ENCODE results near the gene ZNF407. TPM values are rescaled to one million over a fixed set of nuclear protein-coding genes. Genes with fewer than 3 reads are reported as not detected.

The ZNF407 gene
- total RNA-seq, 1 donor from 2014 or later = 14.7 TPM

GRCh38 chr18:74957588-74958224 is 360.0 kb downstream of the ZNF407 start:
- Mint-ChIP-seq H3K9me3 (no peaks in the 10 kb centered on the region), H3K27ac (no peak overlapping the region), H3K4me3 (no peak overlapping the region), H3K27me3 (no peaks in the 10 kb centered on the region), H3K4me1 (ENCODE audit: unreplicated experiment) (no peaks in the 10 kb centered on the region), H3K36me3 (peaks cover 3% of the 10 kb centered on the region)
- TF ChIP-seq CTCF (conservative IDR thresholded peaks at IDR 0.05) = no peak
- DNase-seq (ENCODE audit: extremely low spot score, unreplicated experiment) = no peak

GRCh38 chr18:74959216-74959615 is 361.5 kb downstream of the ZNF407 start:
- no peak for DNase-seq (ENCODE audit: extremely low spot score, unreplicated experiment)
- no peak for TF ChIP-seq CTCF (conservative IDR thresholded peaks at IDR 0.05)
- no peaks in the 10 kb centered on the region for H3K4me1 Mint-ChIP-seq (ENCODE audit: unreplicated experiment)
- no peaks in the 10 kb centered on the region for H3K9me3 Mint-ChIP-seq
- no peaks in the 10 kb centered on the region for H3K27me3 Mint-ChIP-seq
- peaks cover 6% of the 10 kb centered on the region for H3K36me3 Mint-ChIP-seq
- H3K4me3 Mint-ChIP-seq = no peak overlapping the region
- no peak overlapping the region for H3K27ac Mint-ChIP-seq

DNA sequence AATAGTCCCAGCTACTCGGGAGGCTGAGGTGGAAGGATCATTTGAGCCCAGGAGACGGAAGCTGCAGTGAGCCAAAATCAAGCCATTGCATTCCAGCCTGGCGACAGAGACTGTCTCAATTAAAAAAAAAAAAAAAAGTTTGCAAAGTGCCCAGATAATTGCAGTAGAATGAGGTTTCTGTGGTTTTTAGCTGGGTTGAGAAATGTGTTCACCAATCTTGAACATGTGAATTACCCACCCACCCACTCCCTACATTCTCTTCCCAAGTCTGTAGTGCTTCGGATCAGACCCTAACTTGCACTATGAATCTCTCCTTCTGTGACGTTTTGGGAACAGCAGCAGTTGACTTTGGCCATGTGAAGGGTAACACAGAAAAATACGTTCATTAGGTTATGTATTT is 363.9 kb downstream of the ZNF407 start:
- Mint-ChIP-seq H3K4me1 (ENCODE audit: unreplicated experiment) (no peaks in the 10 kb centered on the region), H3K36me3 (peaks cover 14% of the 10 kb centered on the region), H3K9me3 (no peaks in the 10 kb centered on the region), H3K27me3 (no peaks in the 10 kb centered on the region), H3K27ac (no peak overlapping the region), H3K4me3 (no peak overlapping the region)
- DNase-seq (ENCODE audit: extremely low spot score, unreplicated experiment) = no peak
- TF ChIP-seq CTCF (conservative IDR thresholded peaks at IDR 0.05) = no peak

- no peak overlapping the region for H3K27ac Mint-ChIP-seq
- H3K9me3 Mint-ChIP-seq = no peaks in the 10 kb centered on the region
- no peak for DNase-seq (ENCODE audit: extremely low spot score, unreplicated experiment)
- peaks cover 14% of the 10 kb centered on the region for H3K36me3 Mint-ChIP-seq
- H3K4me3 Mint-ChIP-seq = no peak overlapping the region
- no peaks in the 10 kb centered on the region for H3K27me3 Mint-ChIP-seq
- TF ChIP-seq CTCF (conservative IDR thresholded peaks at IDR 0.05) = peak; percentile 59
- H3K4me1 Mint-ChIP-seq (ENCODE audit: unreplicated experiment) = no peaks in the 10 kb centered on the region
Measured at GRCh38 chr18:74963820-74964446, 366.3 kb downstream of the ZNF407 start.

DNA sequence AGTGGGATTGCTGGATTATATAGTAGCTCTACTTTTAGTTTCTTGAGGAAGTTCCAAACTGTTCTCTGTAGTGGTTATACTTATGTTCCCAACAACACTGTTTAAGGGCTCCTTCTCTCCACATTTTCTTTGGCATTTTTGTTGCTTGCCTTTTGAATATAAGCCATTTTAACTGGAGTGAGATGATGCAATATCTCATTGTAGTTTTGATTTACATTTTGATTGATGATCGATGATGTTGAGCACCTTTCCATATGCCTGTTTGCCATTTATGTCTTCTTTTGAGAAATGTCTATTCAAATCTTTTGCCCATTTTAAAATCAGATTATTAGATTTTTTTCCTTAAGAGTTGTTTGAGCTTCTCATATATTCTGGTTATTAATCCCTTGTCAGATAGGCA is 368.0 kb downstream of the ZNF407 start:
- Mint-ChIP-seq H3K9me3 (no peaks in the 10 kb centered on the region), H3K4me3 (no peak overlapping the region), H3K27me3 (no peaks in the 10 kb centered on the region), H3K4me1 (ENCODE audit: unreplicated experiment) (no peaks in the 10 kb centered on the region), H3K27ac (no peak overlapping the region), H3K36me3 (peaks cover 14% of the 10 kb centered on the region)
- no peak for TF ChIP-seq CTCF (conservative IDR thresholded peaks at IDR 0.05)
- DNase-seq (ENCODE audit: extremely low spot score, unreplicated experiment) = no peak

Measured in type B pancreatic cell (in vitro differentiated cells).